HG03159 (cell line): Measurements from ENCODE around the gene CCNF.
"Not testable (repeated sequence)": the region's sequence is repeated elsewhere in the genome, so short reads cannot be mapped to it uniquely, and the experiment has no call there.

Experiments used
- ATAC-seq: cut with Tn5 transposase; IDR thresholded peaks from one replicate; pipeline ENCODE4 v1.9.1; 2021; ENCODE audit warnings: mild to moderate bottlenecking, moderate library complexity; ENCODE audit not compliant: unreplicated experiment

CCNF gene

DNA sequence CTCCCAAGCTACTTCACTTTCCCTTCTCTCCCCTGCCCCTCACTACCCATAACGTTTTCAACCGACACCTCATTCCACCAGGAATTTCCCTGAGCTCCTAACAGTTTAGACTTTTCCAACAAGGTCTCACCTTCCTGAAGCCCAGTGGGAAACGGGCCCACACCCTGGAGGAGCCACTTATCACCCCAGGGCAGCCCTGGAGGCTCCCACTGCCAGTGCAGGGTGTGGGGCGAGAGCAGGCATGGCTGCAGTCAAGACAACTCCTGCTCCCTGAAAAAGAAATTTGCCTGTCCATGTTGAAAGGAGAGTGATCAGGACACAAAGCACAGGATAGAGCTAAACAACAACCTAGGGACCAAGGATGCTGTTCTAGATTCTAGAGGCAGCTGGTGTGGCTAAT lies 1.7 kb upstream of the CCNF start:
- no peak for ATAC-seq

GRCh38 chr16:2428051-2428783 lies 1.0 kb upstream of the CCNF start:
- ATAC-seq: peak; percentile 14

GRCh38 chr16:2428784-2429033 lies 538 bp upstream of the CCNF start:
- no peak for ATAC-seq

DNA sequence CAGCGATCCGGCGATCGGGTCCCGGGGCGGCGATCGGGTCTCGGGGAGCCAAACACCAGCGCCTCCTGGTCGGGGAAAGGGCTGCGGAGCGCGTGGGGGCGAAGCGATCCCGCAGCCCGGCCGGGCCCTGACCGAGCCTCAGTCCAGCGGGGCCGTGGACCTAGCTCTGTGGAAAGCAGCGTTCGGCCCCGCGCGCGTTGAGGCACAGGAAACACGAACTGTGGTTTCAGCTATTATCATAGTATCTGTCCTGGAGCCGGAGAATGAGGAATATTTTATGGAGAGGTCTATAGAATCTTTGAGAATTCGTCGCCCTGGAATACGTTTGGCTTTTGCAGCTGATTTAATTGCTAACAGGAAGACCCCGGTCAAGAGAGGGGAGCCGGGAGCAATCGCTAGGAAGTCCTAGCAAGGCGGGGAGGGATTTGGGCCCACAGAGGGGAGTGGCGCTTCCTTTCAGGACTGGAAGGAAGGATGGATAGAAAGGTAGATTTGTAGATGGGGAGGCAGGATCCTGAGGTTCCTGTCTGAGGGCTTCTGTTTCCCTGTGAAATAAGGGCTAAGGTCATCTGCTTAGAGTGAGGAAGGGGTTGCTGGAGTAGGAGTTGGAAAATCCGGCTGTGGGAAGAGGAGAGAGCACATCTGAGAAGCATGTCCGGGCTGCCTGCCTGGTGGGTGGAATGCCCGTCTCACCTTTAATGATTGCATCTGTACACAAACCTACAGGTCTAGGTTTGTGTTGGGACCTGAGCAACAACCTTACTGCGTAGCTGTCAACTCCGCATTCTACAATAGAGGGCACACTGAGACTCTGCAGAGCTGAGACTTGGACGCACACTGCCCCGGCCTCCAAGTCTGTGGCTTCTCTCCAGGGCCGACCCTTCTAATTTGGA lies 770 bp downstream of the CCNF start:
- no peak for ATAC-seq

- no peak for ATAC-seq
Measured at GRCh38 chr16:2432286-2432685, 3.0 kb downstream of the CCNF start.

GRCh38 chr16:2432801-2433505 lies 3.7 kb downstream of the CCNF start:
- no peak for ATAC-seq

GRCh38 chr16:2435236-2435635 lies 6.0 kb downstream of the CCNF start:
- not testable (repeated sequence) for ATAC-seq

DNA sequence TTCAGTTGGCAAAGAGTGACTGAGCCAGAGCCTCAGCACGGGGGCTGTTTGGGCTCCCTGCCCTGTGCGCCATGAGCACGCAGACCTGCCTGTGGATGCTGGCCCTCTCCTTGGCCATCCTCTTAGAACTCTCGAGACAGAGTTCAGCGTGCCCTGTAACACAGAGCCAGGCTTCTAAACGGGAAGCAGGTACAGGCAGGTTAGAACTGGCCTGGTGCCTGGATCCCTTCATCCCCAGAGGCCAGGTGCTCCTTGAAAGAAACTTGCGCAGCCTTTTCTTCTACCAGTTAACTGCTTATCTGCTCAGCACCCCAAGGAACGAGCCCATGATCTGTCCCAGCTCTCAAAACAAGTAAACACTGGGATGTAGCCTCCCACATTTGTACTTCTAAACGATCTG lies 6.9 kb downstream of the CCNF start:
- no peak for ATAC-seq

- no peak for ATAC-seq
Measured at GRCh38 chr16:2437032-2437790, 8.0 kb downstream of the CCNF start.

GRCh38 chr16:2438121-2438520 lies 8.9 kb downstream of the CCNF start:
- ATAC-seq: no peak

GRCh38 chr16:2439598-2439997 lies 10.4 kb downstream of the CCNF start:
- no peak for ATAC-seq

- ATAC-seq: not testable (repeated sequence)
Measured at GRCh38 chr16:2441143-2441804, 12.0 kb downstream of the CCNF start.

DNA sequence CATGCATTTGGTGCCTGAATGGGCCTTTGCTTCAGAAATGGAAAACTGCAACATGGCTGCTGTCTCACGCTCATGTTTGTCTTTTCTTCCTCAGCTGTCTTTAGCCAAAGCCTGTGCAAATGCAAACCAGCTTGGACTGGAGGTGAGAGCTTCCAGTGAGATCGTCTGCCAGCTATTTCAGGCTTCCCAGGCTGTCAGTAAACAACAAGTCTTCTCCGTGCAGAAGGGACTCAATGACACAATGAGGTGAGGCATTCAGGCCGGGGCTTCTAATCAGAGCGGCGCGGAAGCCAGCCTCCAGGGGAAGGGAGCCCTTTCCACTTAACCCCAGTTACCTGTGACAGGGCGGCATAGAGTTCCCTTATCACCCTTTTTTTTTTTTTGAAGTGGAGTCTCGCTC lies 14.3 kb downstream of the CCNF start:
- no peak for ATAC-seq

GRCh38 chr16:2447920-2448583 lies 18.8 kb downstream of the CCNF start:
- ATAC-seq: no peak

GRCh38 chr16:2449118-2449517 lies 19.9 kb downstream of the CCNF start:
- ATAC-seq: no peak

DNA sequence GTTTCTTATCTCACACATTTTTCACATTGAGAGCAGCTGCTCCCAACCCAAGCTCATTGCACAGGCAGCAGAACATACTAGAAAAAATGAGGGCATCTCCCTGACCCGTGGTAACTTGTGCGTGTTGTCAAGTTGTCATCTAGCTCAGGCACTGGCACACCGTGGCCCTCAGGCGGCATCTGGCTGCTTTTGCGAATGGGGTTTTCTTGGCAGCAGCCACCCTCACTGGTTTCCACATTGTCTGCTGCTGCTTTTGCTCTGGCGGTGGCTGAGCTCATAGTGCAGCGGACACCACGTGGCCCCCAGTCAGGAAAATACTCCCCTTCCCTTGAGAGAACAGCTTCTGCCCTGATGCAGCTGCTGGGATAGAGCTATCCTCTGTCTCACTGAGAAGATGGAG lies 21.3 kb downstream of the CCNF start:
- no peak for ATAC-seq

GRCh38 chr16:2450975-2451381 lies 21.7 kb downstream of the CCNF start:
- no peak for ATAC-seq

GRCh38 chr16:2451851-2452320 lies 22.6 kb downstream of the CCNF start:
- no peak for ATAC-seq

GRCh38 chr16:2452650-2453049 lies 23.4 kb downstream of the CCNF start:
- no peak for ATAC-seq
